ENCODE results near the gene RTKN. TPM values are rescaled to one million over a fixed set of nuclear protein-coding genes. Genes with fewer than 3 reads are reported as not detected.

Gene RTKN
- polyA plus RNA-seq, 1 donor from 2014 or later = 4.9 TPM

- Histone ChIP-seq H4K20me1 (ENCODE audit: insufficient read depth) (no peaks in the 10 kb centered on the region), H3F3A (ENCODE audit: insufficient read depth, low read length, poor library complexity, severe bottlenecking) (peaks cover 3% of the 10 kb centered on the region), H3K36me3 (ENCODE audit: insufficient read depth, low read length) (no peaks in the 10 kb centered on the region), H3K4me2 (ENCODE audit: low read length) (peak within 1 kb of the TSS; percentile 68), H3K27ac (ENCODE audit: low read length) (peak within 1 kb of the TSS; percentile 94), H3K9me3 (ENCODE audit: low read length) (no peaks in the 10 kb centered on the region), H3K4me3 (ENCODE audit: low read length) (peak within 1 kb of the TSS; percentile 83), H3K9me2 (ENCODE audit: insufficient read depth, low read length) (no peaks in the 10 kb centered on the region), H3K27me3 (ENCODE audit: insufficient read depth, low read depth, low read length) (no peaks in the 10 kb centered on the region), H3K9ac (ENCODE audit: low read length) (peak within 1 kb of the TSS; percentile 84), H3K79me2 (replicated peaks; ENCODE audit: insufficient read depth, low read length) (no peaks in the 10 kb centered on the region), H2AFZ (ENCODE audit: low read depth, low read length) (peak within 1 kb of the TSS; percentile 99)
- TF ChIP-seq POLR2AphosphoS5 (IDR thresholded peaks at IDR 0.05) = peak; percentile 99
- TF ChIP-seq MXI1 (conservative IDR thresholded peaks at IDR 0.05; ENCODE audit: poor library complexity, severe bottlenecking) = peak; percentile 90
- no peak for TF ChIP-seq RAD21 (conservative IDR thresholded peaks at IDR 0.05)
- TF ChIP-seq REST (IDR thresholded peaks at IDR 0.05; ENCODE audit: borderline replicate concordance) = peak; percentile 83
- peak; percentile 52 for TF ChIP-seq EP300 (conservative IDR thresholded peaks at IDR 0.05; ENCODE audit: poor library complexity, severe bottlenecking)
- TF ChIP-seq SMC3 (conservative IDR thresholded peaks at IDR 0.05; ENCODE audit: poor library complexity) = peak; percentile 41
- peak; percentile 26 for TF ChIP-seq CTCF (IDR thresholded peaks at IDR 0.05; ENCODE audit: poor library complexity, severe bottlenecking)
- peak; percentile 91 for TF ChIP-seq TAF1 (IDR thresholded peaks at IDR 0.05; ENCODE audit: low read depth)
- no peak for TF ChIP-seq EZH2 (IDR thresholded peaks at IDR 0.05; ENCODE audit: borderline replicate concordance, insufficient read depth, low read length, poor library complexity, severe bottlenecking)
Measured at GRCh38 chr2:74472086-74472944, 30.6 kb upstream of the RTKN start, which contains the start of gene MRPL53. Gene MRPL53 (minus strand): TSS chr2:74472680. CDS start chr2:74472660, 20 bp downstream.

GRCh38 chr2:74471332-74472065, 29.8 kb upstream of the RTKN start:
- H2AFZ ChIP-seq (ENCODE audit: low read depth, low read length) = peak overlapping the region; percentile 99

More at GRCh38 chr2:74471332-74472065, 29.8 kb upstream of the RTKN start:
- no peaks in the 10 kb centered on the region for H3K36me3 ChIP-seq (ENCODE audit: insufficient read depth, low read length)
- peak overlapping the region; percentile 68 for H3K4me2 ChIP-seq (ENCODE audit: low read length)
- no peaks in the 10 kb centered on the region for H3K9me2 ChIP-seq (ENCODE audit: insufficient read depth, low read length)
- H4K20me1 ChIP-seq (ENCODE audit: insufficient read depth) = no peaks in the 10 kb centered on the region
- peak overlapping the region; percentile 94 for H3K27ac ChIP-seq (ENCODE audit: low read length)
- no peaks in the 10 kb centered on the region for H3K27me3 ChIP-seq (ENCODE audit: insufficient read depth, low read depth, low read length)
- no peak for TF ChIP-seq EP300 (conservative IDR thresholded peaks at IDR 0.05; ENCODE audit: poor library complexity, severe bottlenecking)
- no peak for TF ChIP-seq POLR2AphosphoS5 (IDR thresholded peaks at IDR 0.05)
- TF ChIP-seq CTCF (IDR thresholded peaks at IDR 0.05; ENCODE audit: poor library complexity, severe bottlenecking) = no peak
- TF ChIP-seq TAF1 (IDR thresholded peaks at IDR 0.05; ENCODE audit: low read depth) = no peak
- no peak for TF ChIP-seq RAD21 (conservative IDR thresholded peaks at IDR 0.05)
- no peak for TF ChIP-seq SMC3 (conservative IDR thresholded peaks at IDR 0.05; ENCODE audit: poor library complexity)
- no peak for TF ChIP-seq EZH2 (IDR thresholded peaks at IDR 0.05; ENCODE audit: borderline replicate concordance, insufficient read depth, low read length, poor library complexity, severe bottlenecking)
- TF ChIP-seq MXI1 (conservative IDR thresholded peaks at IDR 0.05; ENCODE audit: poor library complexity, severe bottlenecking) = no peak
- TF ChIP-seq REST (IDR thresholded peaks at IDR 0.05; ENCODE audit: borderline replicate concordance) = no peak
- no peaks in the 10 kb centered on the region for H3K9me3 ChIP-seq (ENCODE audit: low read length)
- H3F3A ChIP-seq (ENCODE audit: insufficient read depth, low read length, poor library complexity, severe bottlenecking) = peaks cover 3% of the 10 kb centered on the region
- H3K9ac ChIP-seq (ENCODE audit: low read length) = peak overlapping the region; percentile 84
- H3K4me3 ChIP-seq (ENCODE audit: low read length) = peak overlapping the region; percentile 83
- H3K79me2 ChIP-seq (replicated peaks; ENCODE audit: insufficient read depth, low read length) = no peaks in the 10 kb centered on the region
